HG02884 (cell line): ENCODE results near the gene ETS1.
A peak's percentile ranks its signal among the peaks of the same experiment; 100 is the strongest.

Source experiments
- ATAC-seq: cut with Tn5 transposase; IDR thresholded peaks from one replicate; pipeline ENCODE4 v1.9.1; 2021; ENCODE audit warnings: mild to moderate bottlenecking, moderate library complexity; ENCODE audit not compliant: unreplicated experiment

The ETS1 gene

DNA sequence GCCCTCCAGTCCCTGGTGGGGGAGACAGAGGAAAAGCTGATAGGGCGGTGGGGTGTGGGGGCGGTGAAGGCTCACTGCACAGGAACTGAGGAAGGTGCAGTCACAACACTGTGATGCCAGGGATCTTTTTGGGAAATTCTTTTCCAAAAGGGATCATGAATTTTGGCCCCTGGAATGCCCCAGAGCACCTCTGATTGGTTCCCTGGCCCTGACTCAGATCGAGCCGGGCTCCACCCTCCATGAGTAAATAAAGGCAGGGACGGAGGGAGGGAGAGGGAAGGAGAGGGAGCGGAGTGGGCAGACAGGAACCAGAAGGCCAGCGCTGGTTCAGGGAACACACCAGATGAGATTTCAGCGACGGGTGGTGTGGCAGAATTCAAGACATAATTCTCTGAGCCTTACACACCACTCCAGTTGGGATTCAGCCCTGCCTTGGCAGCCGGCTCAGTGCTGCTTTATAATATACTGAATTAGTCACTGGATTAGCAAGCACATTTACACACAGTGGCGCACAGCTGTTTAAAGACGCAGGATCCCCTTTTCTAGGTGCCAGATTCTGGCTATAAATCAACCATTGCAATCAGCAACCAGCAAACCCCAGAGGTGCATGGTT lies 80.3 kb downstream of the ETS1 start:
- no peak for ATAC-seq

GRCh38 chr11:128506356-128506755 lies 81.0 kb downstream of the ETS1 start:
- no peak for ATAC-seq

DNA sequence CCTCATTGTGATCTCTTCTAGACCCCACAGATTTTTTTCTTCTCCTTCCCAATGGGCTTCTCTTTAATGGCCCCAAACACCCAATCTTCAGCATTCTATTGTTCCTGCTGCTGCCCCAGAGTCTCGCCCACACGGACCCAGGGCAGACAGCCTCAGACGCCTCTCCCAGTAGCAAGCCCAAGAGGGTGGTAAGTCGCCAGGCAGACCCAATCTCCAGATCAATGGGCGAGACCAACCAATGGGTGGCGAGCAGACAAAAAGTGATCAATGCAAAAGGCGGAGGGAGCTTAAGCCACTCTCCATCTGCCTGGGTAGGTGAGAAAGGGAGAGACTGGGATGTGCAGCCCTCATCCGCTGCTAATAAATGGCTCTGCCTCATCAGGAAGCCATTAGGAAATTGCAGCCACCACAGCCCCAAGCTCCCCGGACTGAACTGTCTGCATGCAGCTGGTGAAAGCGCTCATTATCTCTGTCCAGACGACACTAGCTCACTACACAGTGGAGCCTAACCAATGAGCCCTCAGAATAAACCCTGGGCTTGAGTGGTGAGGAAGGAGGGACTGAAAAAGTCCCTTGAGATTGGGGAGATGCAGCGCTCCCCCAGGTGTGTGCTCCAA lies 81.8 kb downstream of the ETS1 start:
- ATAC-seq = no peak

DNA sequence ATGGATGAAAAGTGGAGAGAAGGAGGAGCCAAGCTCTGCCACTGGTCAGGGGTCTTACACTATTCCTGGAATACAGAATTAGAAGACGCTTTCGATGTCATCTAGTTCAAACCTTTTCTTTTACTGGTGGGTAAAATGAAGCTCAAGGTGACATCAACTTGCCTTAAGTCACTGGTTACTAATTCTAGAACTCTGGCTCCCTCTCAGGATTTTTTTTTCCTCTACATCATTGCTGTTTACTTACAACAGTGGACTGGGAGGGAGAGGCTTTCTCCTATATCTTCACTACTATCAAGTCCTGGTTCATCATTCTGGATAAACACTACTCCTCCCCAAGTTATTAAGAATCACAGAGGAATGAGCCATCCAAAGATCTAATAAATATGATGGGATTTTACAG lies 82.9 kb downstream of the ETS1 start:
- ATAC-seq = no peak

GRCh38 chr11:128503245-128503991 lies 83.9 kb downstream of the ETS1 start:
- ATAC-seq = no peak

GRCh38 chr11:128502726-128503125 lies 84.6 kb downstream of the ETS1 start:
- no peak for ATAC-seq

DNA sequence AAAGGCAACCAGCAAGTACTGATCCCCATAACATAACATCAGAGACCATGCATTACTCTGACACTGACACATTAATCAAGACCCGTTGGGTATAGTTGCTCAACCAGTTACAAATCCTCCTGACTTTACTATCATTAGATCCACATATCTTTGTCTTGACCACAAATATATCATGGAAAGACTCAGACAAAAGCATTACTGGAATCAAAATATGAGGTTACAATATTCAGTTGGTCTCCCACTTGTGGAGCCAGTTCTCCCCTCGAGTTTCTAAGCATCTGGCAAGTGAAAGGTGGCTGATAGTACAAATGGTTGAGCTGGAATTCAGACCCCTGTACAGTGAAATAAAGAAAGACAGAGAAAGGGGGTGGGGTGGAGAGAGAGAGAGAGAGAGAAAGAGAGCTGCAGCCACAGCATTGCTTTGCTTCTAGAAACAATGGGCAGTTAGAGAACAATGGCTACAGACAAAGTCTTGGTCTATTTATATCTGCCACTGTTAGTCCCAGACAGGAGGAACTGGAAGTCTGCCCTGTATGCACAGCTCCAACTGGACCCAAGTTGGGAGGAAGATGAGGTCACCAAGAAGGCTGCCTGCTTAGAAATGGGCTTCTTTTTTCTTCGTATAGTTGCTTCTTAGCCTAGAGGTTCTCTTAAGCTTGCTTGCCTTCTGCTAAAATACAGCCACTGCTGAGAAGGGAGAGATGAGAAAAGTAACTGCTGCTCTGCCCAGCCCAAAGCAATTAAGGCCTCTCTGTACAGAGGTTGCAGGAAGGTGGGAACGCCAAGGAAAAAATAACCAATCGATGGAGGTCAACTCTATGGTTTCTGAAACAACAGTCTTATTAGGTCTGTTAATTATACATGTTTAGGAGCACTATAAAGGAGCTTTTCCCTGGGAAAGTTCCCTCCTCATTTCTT lies 85.5 kb downstream of the ETS1 start:
- no peak for ATAC-seq

GRCh38 chr11:128501008-128501407 lies 86.3 kb downstream of the ETS1 start:
- ATAC-seq = no peak

GRCh38 chr11:128500493-128500892 lies 86.9 kb downstream of the ETS1 start:
- no peak for ATAC-seq

DNA sequence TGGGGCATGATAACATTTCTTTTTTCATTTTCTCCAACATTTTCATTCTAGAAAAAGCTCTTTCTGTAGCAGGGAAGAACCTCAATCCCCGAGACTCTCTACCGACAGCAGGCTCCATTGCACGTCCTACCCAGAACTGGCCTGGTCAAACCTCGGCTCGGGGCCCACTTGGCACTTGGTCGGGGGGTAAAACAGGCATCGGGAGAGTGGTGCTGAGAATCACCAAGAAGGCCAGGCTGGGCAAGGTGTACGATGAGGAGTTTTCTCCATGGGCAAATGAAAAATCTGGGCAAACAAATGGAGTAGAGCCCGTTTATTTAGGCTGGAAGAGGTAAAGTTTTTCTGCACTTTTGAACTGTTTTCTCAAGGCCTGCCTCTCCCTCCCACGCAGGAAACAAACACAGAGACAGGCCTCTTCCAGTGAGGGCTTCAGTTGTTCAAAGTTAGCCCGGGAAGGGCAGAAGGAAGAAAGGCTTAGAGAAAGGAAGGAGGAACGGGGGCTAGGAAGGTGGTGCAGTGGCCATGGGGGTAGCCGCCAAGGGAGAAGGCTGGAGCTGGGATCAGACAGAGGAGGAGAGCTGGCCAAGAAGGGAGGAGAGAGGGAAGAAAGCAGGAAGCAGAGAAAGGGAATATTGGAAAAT lies 87.6 kb downstream of the ETS1 start:
- no peak for ATAC-seq

- ATAC-seq = no peak
Observed at GRCh38 chr11:128498721-128499245, 88.6 kb downstream of the ETS1 start.

GRCh38 chr11:128497776-128498095 lies 89.6 kb downstream of the ETS1 start:
- ATAC-seq = no peak

GRCh38 chr11:128497061-128497775 lies 90.1 kb downstream of the ETS1 start:
- ATAC-seq = peak; percentile 75

GRCh38 chr11:128496692-128497060 lies 90.7 kb downstream of the ETS1 start:
- ATAC-seq = peak; percentile 29

DNA sequence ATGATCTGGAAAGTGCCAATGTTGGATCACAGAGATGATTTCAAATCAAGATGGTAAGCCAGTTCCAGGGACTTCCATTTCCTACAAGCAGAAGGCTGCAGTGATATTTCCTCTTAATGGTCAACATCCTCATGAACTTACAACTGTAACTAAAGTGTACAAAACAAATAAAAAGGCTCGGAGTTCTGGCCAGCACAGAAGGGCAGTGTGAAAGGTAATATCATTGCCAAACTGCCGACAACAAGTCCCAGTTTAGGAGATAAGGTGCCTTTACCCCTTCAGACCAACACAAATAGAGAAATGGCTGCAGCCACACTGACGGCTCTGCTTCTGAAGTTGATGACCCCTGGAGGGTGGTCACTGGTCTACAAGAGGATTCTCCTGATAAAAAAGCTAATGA lies 91.1 kb downstream of the ETS1 start:
- no peak for ATAC-seq

- no peak for ATAC-seq
Observed at GRCh38 chr11:128494418-128495332, 92.7 kb downstream of the ETS1 start.

GRCh38 chr11:128493570-128493965 lies 93.8 kb downstream of the ETS1 start:
- no peak for ATAC-seq

- ATAC-seq = no peak
Observed at GRCh38 chr11:128492903-128493569, 94.3 kb downstream of the ETS1 start.
